Mucosa of descending colon (tissue), 3 donors: ENCODE measurements around the gene ANK3. TPM values are rescaled to one million over a fixed set of nuclear protein-coding genes. Genes with fewer than 3 reads are reported as not detected.
A peak's percentile ranks its signal among the peaks of the same experiment; 100 is the strongest.

Source experiments
- ATAC-seq: fragments of 200-7000 bp; cut with Tn5 transposase; one replicate; pipeline ENCODE4 v1.9.1; 2020; ENCODE audit warnings: mild to moderate bottlenecking, moderate library complexity
- DNase-seq, 3 donors: peaks; one replicate each; pipeline ENCODE4 v3.0.0-alpha.2; 2020
- H3K36me3 ChIP-seq: fragments of 200-600 bp; one replicate; pipeline ENCODE4 v1.8.0; 2021; ENCODE audit warnings: low read depth, mild to moderate bottlenecking
- H3K4me1 ChIP-seq: fragments of 200-600 bp; one replicate; pipeline ENCODE4 v1.8.0; 2021; ENCODE audit warnings: low read depth, mild to moderate bottlenecking
- H3K4me3 ChIP-seq: fragments of 200-600 bp; one replicate; pipeline ENCODE4 v1.8.0; 2021; ENCODE audit warnings: mild to moderate bottlenecking
- H3K9me3 ChIP-seq: fragments of 200-600 bp; one replicate; pipeline ENCODE4 v1.8.0; 2021; ENCODE audit warnings: mild to moderate bottlenecking
- intact Hi-C, 2 donors: fragments of 100-400 bp; cut with DNase I in 1 of 2; cut with micrococcal nuclease in 1 of 2; formaldehyde crosslinking; loops; one replicate each; pipeline versions ENCODE4 v1.11.0 to v1.11.1; 2022; cut with DNase I, micrococcal nuclease
- total RNA-seq, 3 donors: library from RNA; stranded (reverse); fragmentation: NEBNext Ultra II Directional in 2 of 3; extraction: Animal tissue kit (Norgen Biotek cat#: 25700) in 2 of 3; gene quantifications; one replicate each; pipeline versions ENCODE4 v1.2.1 to v1.2.4, GENCODE V29; 2021 to 2023
- TF ChIP-seq, protein P1 (sequence below): fragments of 200-600 bp; IDR thresholded peaks from one replicate; pipeline ENCODE4 v1.8.0; 2022; ENCODE audit warnings: antibody characterized with exemption, mild to moderate bottlenecking
- donor health status: DM: no; HTN: no; CAD: no; lungs with moderate emphysema.
- donor health status: DM: no; HTN: no; CAD: no.
- donor health status: DM: no; HTN: yes; CAD: no.

Gene ANK3
- total RNA-seq, 3 donors from 2014 or later, result 67.7 to 145 (median 74.0) TPM

GRCh38 chr10:60069311-60069710 lies 320.4 kb downstream of the ANK3 start:
- no peaks in the 10 kb centered on the region for H3K4me1 ChIP-seq
- H3K4me3 ChIP-seq, result no peak overlapping the region
- no peaks in the 10 kb centered on the region for H3K36me3 ChIP-seq
- no peak for ATAC-seq
- TF ChIP-seq, protein P1, sequence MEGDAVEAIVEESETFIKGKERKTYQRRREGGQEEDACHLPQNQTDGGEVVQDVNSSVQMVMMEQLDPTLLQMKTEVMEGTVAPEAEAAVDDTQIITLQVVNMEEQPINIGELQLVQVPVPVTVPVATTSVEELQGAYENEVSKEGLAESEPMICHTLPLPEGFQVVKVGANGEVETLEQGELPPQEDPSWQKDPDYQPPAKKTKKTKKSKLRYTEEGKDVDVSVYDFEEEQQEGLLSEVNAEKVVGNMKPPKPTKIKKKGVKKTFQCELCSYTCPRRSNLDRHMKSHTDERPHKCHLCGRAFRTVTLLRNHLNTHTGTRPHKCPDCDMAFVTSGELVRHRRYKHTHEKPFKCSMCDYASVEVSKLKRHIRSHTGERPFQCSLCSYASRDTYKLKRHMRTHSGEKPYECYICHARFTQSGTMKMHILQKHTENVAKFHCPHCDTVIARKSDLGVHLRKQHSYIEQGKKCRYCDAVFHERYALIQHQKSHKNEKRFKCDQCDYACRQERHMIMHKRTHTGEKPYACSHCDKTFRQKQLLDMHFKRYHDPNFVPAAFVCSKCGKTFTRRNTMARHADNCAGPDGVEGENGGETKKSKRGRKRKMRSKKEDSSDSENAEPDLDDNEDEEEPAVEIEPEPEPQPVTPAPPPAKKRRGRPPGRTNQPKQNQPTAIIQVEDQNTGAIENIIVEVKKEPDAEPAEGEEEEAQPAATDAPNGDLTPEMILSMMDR, result no peak
- no peak for DNase-seq
- intact Hi-C loops, result no loop called here
- no peaks in the 10 kb centered on the region for H3K9me3 ChIP-seq

- TF ChIP-seq, protein P1, result no peak
- no peak overlapping the region for H3K4me3 ChIP-seq
- DNase-seq, result no peak
- no peaks in the 10 kb centered on the region for H3K4me1 ChIP-seq
- ATAC-seq, result no peak
- intact Hi-C loops, result no loop called here
- H3K36me3 ChIP-seq, result no peaks in the 10 kb centered on the region
- no peaks in the 10 kb centered on the region for H3K9me3 ChIP-seq
These were observed 339.3 kb downstream of the ANK3 start for GRCh38 chr10:60050366-60050765.

GRCh38 chr10:60048091-60048501 lies 341.6 kb downstream of the ANK3 start:
- H3K36me3 ChIP-seq, result no peaks in the 10 kb centered on the region
- no peak overlapping the region for H3K4me3 ChIP-seq
- peaks cover 7% of the 10 kb centered on the region for H3K4me1 ChIP-seq
- TF ChIP-seq, protein P1, result no peak
- intact Hi-C loops, result no loop called here
- ATAC-seq, result peak; percentile 53
- H3K9me3 ChIP-seq, result no peaks in the 10 kb centered on the region
- peak in 1 of 3 donors; percentile 28 for DNase-seq

GRCh38 chr10:60045571-60045970 lies 344.1 kb downstream of the ANK3 start:
- H3K9me3 ChIP-seq, result no peaks in the 10 kb centered on the region
- no peaks in the 10 kb centered on the region for H3K36me3 ChIP-seq
- TF ChIP-seq, protein P1, result no peak
- DNase-seq (no peak), ATAC-seq (no peak)
- H3K4me1 ChIP-seq, result peaks cover 22% of the 10 kb centered on the region
- no peak overlapping the region for H3K4me3 ChIP-seq
- intact Hi-C loops, result no loop called here

DNA sequence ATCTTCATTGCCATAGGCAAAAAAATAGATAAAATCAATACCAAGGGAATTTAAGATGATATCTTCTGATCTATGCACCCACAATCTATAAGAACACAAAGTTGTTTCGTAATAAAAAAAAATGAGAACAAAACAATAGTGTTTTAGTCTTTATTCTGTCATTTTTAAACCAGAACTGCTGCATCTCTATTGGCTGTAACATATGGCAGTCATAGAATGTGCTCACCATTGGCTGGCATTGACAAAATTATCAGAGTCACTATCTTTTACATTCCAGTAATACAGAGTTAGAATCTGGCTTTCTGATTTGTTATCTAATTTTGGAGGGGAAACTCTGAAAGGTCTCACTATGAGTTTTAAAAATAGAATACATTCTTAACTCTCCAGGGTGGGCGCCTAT lies 344.7 kb downstream of the ANK3 start:
- DNase-seq, result no peak

More for the DNA sequence above, 344.7 kb downstream of the ANK3 start:
- TF ChIP-seq, protein P1, result no peak
- Histone ChIP-seq H3K4me1 (peaks cover 26% of the 10 kb centered on the region), H3K9me3 (no peaks in the 10 kb centered on the region), H3K36me3 (no peaks in the 10 kb centered on the region), H3K4me3 (no peak overlapping the region)
- no peak for ATAC-seq
- intact Hi-C loops, result no loop called here
